Mucosa of descending colon (tissue), 3 donors: ENCODE measurements around the gene RNF41. TPM values are rescaled to one million over a fixed set of nuclear protein-coding genes. Genes with fewer than 3 reads are reported as not detected.
"Not testable (repeated sequence)": the region's sequence is repeated elsewhere in the genome, so short reads cannot be mapped to it uniquely, and the experiment has no call there.

Experiments used
- ATAC-seq: fragments of 200-7000 bp; cut with Tn5 transposase; one replicate; pipeline ENCODE4 v1.9.1; 2020; ENCODE audit warnings: mild to moderate bottlenecking, moderate library complexity
- DNase-seq, 3 donors: peaks; one replicate each; pipeline ENCODE4 v3.0.0-alpha.2; 2020
- H3K36me3 ChIP-seq: fragments of 200-600 bp; one replicate; pipeline ENCODE4 v1.8.0; 2021; ENCODE audit warnings: low read depth, mild to moderate bottlenecking
- H3K4me1 ChIP-seq: fragments of 200-600 bp; one replicate; pipeline ENCODE4 v1.8.0; 2021; ENCODE audit warnings: low read depth, mild to moderate bottlenecking
- H3K4me3 ChIP-seq: fragments of 200-600 bp; one replicate; pipeline ENCODE4 v1.8.0; 2021; ENCODE audit warnings: mild to moderate bottlenecking
- H3K9me3 ChIP-seq: fragments of 200-600 bp; one replicate; pipeline ENCODE4 v1.8.0; 2021; ENCODE audit warnings: mild to moderate bottlenecking
- CTCF ChIP-seq: fragments of 200-600 bp; IDR thresholded peaks from one replicate; pipeline ENCODE4 v1.8.0; 2022; ENCODE audit warnings: antibody characterized with exemption, mild to moderate bottlenecking
- intact Hi-C, 2 donors: fragments of 100-400 bp; cut with DNase I in 1 of 2; cut with micrococcal nuclease in 1 of 2; formaldehyde crosslinking; loops; one replicate each; pipeline versions ENCODE4 v1.11.0 to v1.11.1; 2022; cut with DNase I, micrococcal nuclease
- long read RNA-seq, 2 donors: library from polyadenylated mRNA; unstranded; transcript quantifications; one replicate each; pipeline ENCODE4 v2.0.0, GENCODE V29; 2019 to 2021
- total RNA-seq, 3 donors: library from RNA; stranded (reverse); fragmentation: NEBNext Ultra II Directional in 2 of 3; extraction: Animal tissue kit (Norgen Biotek cat#: 25700) in 2 of 3; gene quantifications; one replicate each; pipeline versions ENCODE4 v1.2.1 to v1.2.4, GENCODE V29; 2021 to 2023
- donor health status: DM: no; HTN: no; CAD: no; lungs with moderate emphysema.
- donor health status: DM: no; HTN: no; CAD: no.
- donor health status: DM: no; HTN: yes; CAD: no.

The RNF41 gene
- total RNA-seq = 10 to 100 TPM; 30.4 to 51.5 (median 32.1) TPM
- long read RNA-seq, donor 1, full-length matches to known transcripts = 29 of 45 reads
- long read RNA-seq, donor 1, partial matches to known transcripts = 6 of 45 reads
- long read RNA-seq, donor 1, other reads (novel, unspliced or antisense) = 10 of 45 reads
- long read RNA-seq, donor 2, full-length matches to known transcripts = 12 of 15 reads
- long read RNA-seq, donor 2, partial matches to known transcripts = 3 of 15 reads
- long read RNA-seq, donor 2, other reads (novel, unspliced or antisense) = 0 of 15 reads

- Histone ChIP-seq H3K9me3 (no peaks in the 10 kb centered on the region), H3K4me3 (peak within 1 kb of the TSS; percentile 54), H3K36me3 (peaks cover 4% of the 10 kb centered on the region), H3K4me1 (peaks cover 27% of the 10 kb centered on the region)
- ATAC-seq (peak; percentile 86), DNase-seq (peak; percentile 98 to 99 (median 98))
- no peak for TF ChIP-seq CTCF
- intact Hi-C loops = no loop called here
Observed at GRCh38 chr12:56221757-56222530, at the start of gene RNF41. TSS of gene RNF41 (minus strand) at chr12:56221922. CDS start at chr12:56214047, 7,875 bp downstream.

- intact Hi-C loops = no loop called here
- DNase-seq = no peak
- no peak for TF ChIP-seq CTCF
- Histone ChIP-seq H3K36me3 (peaks cover 15% of the 10 kb centered on the region), H3K4me3 (no peak overlapping the region), H3K4me1 (peaks cover 8% of the 10 kb centered on the region), H3K9me3 (no peaks in the 10 kb centered on the region)
- no peak for ATAC-seq
Observed at GRCh38 chr12:56271031-56271430, 49.3 kb upstream of the RNF41 start.

GRCh38 chr12:56267443-56268071, 45.8 kb upstream of the RNF41 start:
- Histone ChIP-seq H3K4me1 (peaks cover 10% of the 10 kb centered on the region), H3K4me3 (peak overlapping the region; percentile 50), H3K36me3 (peaks cover 3% of the 10 kb centered on the region), H3K9me3 (no peaks in the 10 kb centered on the region)
- no peak for TF ChIP-seq CTCF
- intact Hi-C loops = no loop called here
- DNase-seq (peak in 1 of 3 donors; percentile 39), ATAC-seq (no peak)

GRCh38 chr12:56266693-56267442, 45.1 kb upstream of the RNF41 start, which contains the start of gene COQ10A:
TSS of gene COQ10A (plus strand) at chr12:56266942. CDS start at chr12:56267119, 177 bp downstream.
- Histone ChIP-seq H3K36me3 (no peaks in the 10 kb centered on the region), H3K4me3 (peak within 1 kb of the TSS; percentile 50), H3K4me1 (peaks cover 10% of the 10 kb centered on the region), H3K9me3 (no peaks in the 10 kb centered on the region)
- intact Hi-C loops = no loop called here
- DNase-seq (peak; percentile 92 to 95 (median 93)), ATAC-seq (peak; percentile 95)
- peak; percentile 28 for TF ChIP-seq CTCF

- peak in 1 of 3 donors; percentile 15 for DNase-seq
- Histone ChIP-seq H3K4me3 (peak overlapping the region; percentile 50), H3K4me1 (peaks cover 10% of the 10 kb centered on the region)
- H3K36me3 ChIP-seq, H3K9me3 ChIP-seq, ATAC-seq, intact Hi-C loops: not testable (repeated sequence)
Observed at GRCh38 chr12:56266068-56266692, 44.5 kb upstream of the RNF41 start.

- ATAC-seq, H3K4me3 ChIP-seq, intact Hi-C loops, H3K36me3 ChIP-seq, H3K9me3 ChIP-seq: not testable (repeated sequence)
- peaks cover 17% of the 10 kb centered on the region for H3K4me1 ChIP-seq
- peak in 1 of 3 donors; percentile 18 for DNase-seq
Observed at GRCh38 chr12:56262955-56263354, 41.2 kb upstream of the RNF41 start.
